ENCODE measurements around the gene ALOXE3. TPM values are rescaled to one million over a fixed set of nuclear protein-coding genes. Genes with fewer than 3 reads are reported as not detected.
A peak's percentile ranks its signal among the peaks of the same experiment; 100 is the strongest.

ALOXE3 gene
- total RNA-seq, 4 donors from 2014 or later, result not detected

DNA sequence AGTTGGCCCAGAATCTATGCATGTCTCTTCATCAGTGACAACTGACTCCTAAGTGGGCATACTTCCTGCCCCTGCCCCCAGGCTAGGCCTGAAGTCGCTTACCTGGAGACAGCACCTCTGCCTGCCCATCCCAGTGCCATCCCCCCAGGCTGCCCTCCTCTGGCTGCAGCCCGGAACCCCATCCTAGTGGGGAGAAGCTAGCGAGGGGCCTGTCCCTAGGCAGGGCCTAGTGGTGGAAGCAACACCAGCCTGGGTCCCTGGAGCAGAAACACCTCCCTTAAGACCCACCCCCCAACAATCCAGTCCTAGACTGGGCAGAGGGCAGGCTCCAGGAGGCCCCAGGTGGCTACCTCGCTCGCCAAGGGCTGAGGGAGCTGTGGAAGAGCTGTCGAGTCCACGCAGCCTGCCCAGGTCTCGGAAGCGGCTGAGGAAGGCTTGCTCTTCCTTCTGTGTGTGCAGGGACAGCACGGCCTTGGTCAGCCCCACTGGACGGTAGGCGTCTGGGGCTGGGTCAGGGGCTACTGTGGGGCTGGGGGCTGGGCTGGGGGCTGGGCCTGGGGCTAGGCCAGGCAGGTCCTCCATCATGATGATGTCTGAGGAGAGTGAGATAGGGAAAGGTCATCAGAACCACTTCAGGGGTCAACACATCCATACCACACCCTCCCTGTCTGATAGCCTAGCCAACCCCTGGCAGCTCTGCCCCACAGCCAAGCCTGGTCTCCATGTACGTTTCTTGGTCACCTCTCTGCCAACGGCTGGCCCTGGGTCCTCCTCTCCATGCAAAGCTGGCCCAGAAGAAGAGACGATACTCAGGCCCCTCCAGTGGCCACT, 26.3 kb upstream of the ALOXE3 start:
- 84% methylated on average over 6 of the region's 15 CpGs for WGBS
- DNase-seq (ENCODE audit: extremely low spot score), result no peak
- H3K27ac ChIP-seq (replicated peaks in 1 of 4), result peak overlapping the region; percentile 85 to 100 (median 97)
- intact Hi-C loops (cut with DNase I), result no loop called here
- H3K4me1 ChIP-seq, result peaks cover 47 to 95% (median 94%) of the 10 kb centered on the region in 4 donors
- no peak overlapping the region for H3K4me3 ChIP-seq
- TF ChIP-seq POLR2AphosphoS5 (IDR thresholded peaks at IDR 0.05) (peak in 1 of 2 donors; percentile 2), POLR2A (IDR thresholded peaks at IDR 0.05; ENCODE audit: low read depth) (no peak)
- TF ChIP-seq, protein P1, sequence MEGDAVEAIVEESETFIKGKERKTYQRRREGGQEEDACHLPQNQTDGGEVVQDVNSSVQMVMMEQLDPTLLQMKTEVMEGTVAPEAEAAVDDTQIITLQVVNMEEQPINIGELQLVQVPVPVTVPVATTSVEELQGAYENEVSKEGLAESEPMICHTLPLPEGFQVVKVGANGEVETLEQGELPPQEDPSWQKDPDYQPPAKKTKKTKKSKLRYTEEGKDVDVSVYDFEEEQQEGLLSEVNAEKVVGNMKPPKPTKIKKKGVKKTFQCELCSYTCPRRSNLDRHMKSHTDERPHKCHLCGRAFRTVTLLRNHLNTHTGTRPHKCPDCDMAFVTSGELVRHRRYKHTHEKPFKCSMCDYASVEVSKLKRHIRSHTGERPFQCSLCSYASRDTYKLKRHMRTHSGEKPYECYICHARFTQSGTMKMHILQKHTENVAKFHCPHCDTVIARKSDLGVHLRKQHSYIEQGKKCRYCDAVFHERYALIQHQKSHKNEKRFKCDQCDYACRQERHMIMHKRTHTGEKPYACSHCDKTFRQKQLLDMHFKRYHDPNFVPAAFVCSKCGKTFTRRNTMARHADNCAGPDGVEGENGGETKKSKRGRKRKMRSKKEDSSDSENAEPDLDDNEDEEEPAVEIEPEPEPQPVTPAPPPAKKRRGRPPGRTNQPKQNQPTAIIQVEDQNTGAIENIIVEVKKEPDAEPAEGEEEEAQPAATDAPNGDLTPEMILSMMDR (IDR thresholded peaks at IDR 0.05), result no peak
- H3K9me3 ChIP-seq, result no peaks in the 10 kb centered on the region
- H3K36me3 ChIP-seq, result peaks cover 100% of the 10 kb centered on the region in 4 donors
- no peaks in the 10 kb centered on the region for H3K27me3 ChIP-seq

DNA sequence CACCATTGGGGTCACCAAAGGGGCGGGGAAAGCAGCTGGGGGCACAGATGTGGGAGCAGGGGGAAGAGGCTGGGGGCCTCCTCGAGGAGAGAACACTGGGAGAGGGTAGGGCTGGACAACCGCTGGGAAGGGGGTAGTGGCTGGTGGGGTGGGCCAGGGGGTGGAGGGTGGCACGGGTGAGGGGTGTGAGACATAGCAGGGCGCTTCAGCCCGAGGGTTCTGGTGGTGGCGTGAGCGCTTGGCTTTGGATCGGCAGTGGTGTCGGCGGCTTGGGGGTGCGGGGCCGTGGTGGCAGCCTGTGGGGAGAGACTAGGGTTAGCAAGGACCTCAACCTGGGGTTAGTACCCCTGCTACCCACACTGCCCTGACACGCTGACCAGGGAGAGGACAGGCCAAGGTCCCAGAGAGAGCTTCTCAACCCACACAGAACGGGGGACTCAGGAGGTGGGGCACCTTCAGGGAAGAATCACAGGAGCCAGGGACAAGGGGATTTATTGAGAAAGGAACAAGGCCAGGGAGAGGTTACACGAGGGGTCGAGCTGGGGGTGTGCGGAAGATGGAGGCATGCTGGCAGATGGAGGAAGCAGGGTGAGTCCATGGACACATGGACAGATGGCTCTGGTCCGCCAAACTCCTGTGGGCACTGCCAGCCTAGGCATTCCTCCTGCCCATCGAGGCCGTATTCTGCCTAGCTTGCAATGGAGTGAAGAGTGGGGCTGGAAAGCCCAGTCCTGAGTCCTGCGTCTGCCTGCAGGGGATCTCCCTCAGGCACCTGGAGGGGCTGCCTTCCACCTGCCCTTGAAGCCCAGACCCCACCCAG, 25.5 kb upstream of the ALOXE3 start:
- H3K27ac ChIP-seq (replicated peaks in 1 of 4), result peak overlapping the region; percentile 85 to 100 (median 97)
- 88% methylated on average over 14 of the region's 22 CpGs for WGBS
- peaks cover 48 to 94% (median 94%) of the 10 kb centered on the region in 4 donors for H3K4me1 ChIP-seq
- no peaks in the 10 kb centered on the region for H3K27me3 ChIP-seq
- H3K9me3 ChIP-seq, result no peaks in the 10 kb centered on the region
- no peak overlapping the region for H3K4me3 ChIP-seq
- TF ChIP-seq, protein P1 (IDR thresholded peaks at IDR 0.05), result no peak
- TF ChIP-seq POLR2AphosphoS5 (IDR thresholded peaks at IDR 0.05), result peak in 1 of 2 donors; percentile 76
- peaks cover 95 to 96% (median 95%) of the 10 kb centered on the region in 4 donors for H3K36me3 ChIP-seq
- no peak for DNase-seq (ENCODE audit: extremely low spot score)
- intact Hi-C loops (cut with DNase I), result no loop called here

DNA sequence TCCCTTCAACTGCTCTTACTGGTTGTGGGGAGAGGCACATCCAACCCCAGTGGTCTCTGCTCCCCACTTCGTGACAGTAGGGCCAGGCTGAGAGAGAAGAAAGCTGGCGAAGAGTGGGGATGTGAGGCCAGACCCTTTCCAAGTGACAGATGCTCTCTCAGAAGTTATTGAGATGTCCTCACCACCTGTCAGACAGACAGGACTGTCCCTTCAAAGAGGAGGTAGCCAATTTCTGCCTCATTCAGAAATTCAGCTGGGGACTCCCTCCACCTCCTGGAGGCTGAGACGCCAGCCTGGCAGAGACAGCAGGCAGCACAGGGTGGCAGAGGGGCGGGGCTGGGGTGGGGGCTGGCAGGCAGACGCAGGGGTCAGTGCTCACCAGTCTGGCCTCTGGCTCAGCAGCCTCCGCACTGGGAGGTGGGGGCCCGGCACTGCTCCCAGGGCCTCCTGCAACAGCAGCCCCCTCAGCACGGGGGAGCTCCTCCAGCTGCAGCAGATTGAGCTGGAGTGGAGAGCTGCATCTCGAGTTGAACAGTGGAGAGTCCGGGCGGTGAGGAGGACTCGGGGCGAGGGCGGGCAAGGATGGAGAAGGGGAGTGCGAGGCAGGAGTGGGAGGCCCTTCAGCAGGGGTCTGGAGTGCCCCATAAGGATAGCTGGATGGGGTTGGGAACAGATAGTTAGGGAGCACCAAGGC, 24.7 kb upstream of the ALOXE3 start:
- H3K4me3 ChIP-seq, result no peak overlapping the region
- H3K27me3 ChIP-seq, result no peaks in the 10 kb centered on the region
- TF ChIP-seq POLR2AphosphoS5 (IDR thresholded peaks at IDR 0.05), result peak; percentile 1 to 53
- TF ChIP-seq EP300 (IDR thresholded peaks at IDR 0.05), result no peak
- intact Hi-C loops (cut with DNase I), result no loop called here
- no peak for DNase-seq (ENCODE audit: extremely low spot score)
- peak overlapping the region; percentile 85 to 100 (median 97) for H3K27ac ChIP-seq (replicated peaks in 1 of 4)
- WGBS, result 87% methylated on average over 12 of the region's 15 CpGs
- H3K36me3 ChIP-seq, result peaks cover 87 to 89% (median 88%) of the 10 kb centered on the region in 4 donors
- H3K4me1 ChIP-seq, result peaks cover 46 to 94% (median 93%) of the 10 kb centered on the region in 4 donors
- H3K9me3 ChIP-seq, result no peaks in the 10 kb centered on the region

DNA sequence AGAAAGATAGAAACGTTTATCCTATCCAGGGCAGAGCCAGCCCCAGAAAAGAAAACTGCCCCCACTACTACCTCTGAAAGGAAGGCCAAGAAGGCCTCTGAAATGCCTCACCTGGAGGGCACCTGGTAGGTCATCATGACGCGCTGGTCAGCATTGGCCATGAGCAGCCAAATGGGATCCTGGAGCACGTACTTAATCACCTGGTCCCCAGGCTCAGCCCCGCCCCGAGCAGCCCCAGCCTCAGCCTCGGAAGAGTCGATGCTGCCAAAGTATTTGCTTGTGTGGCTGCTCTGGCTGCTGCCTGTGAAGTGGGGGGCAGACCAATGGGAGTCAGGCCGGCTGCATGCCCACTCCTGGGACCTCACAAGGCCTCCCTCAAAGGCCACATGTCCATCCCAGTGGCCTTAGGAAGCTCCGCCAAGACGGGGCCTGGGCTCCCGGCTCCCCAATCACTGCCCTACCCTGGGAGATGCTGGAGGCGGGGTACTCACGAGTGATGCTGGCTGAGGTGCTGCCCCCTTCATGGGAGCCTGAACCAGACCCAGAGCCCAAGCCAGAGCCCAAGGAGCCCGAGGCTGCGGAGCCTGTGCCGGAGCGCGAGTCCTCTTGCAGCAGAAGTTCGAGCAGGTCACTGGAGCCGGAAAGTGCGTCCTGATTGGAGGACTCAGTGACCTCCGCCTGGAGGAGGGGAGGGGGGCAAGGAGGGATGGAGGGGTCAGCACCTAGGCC, 24.0 kb upstream of the ALOXE3 start:
- Histone ChIP-seq H3K4me1 (peaks cover 42 to 91% (median 91%) of the 10 kb centered on the region in 4 donors), H3K4me3 (no peak overlapping the region), H3K27ac (replicated peaks in 1 of 4) (peak overlapping the region; percentile 85 to 100 (median 97)), H3K36me3 (peaks cover 80 to 82% (median 81%) of the 10 kb centered on the region in 4 donors), H3K27me3 (no peaks in the 10 kb centered on the region), H3K9me3 (no peaks in the 10 kb centered on the region)
- WGBS, result 83% methylated on average over 15 of the region's 23 CpGs
- DNase-seq (ENCODE audit: extremely low spot score), result no peak
- intact Hi-C loops (cut with DNase I), result no loop called here
- peak in 1 of 2 donors; percentile 53 for TF ChIP-seq POLR2AphosphoS5 (IDR thresholded peaks at IDR 0.05)
- TF ChIP-seq, protein P1 (IDR thresholded peaks at IDR 0.05), result no peak
